Fibroblast of skin of left quadriceps (primary cell): ENCODE results near the gene RALGPS2.
"Not testable (repeated sequence)": the region's sequence is repeated elsewhere in the genome, so short reads cannot be mapped to it uniquely, and the experiment has no call there.

ENCODE experiments used
- DNase-seq, 2 experiments: peaks; one replicate each; pipeline ENCODE4 v3.0.0-alpha.2; 2013; ENCODE audit warnings: low read depth in 2 of 2

Gene RALGPS2

DNA sequence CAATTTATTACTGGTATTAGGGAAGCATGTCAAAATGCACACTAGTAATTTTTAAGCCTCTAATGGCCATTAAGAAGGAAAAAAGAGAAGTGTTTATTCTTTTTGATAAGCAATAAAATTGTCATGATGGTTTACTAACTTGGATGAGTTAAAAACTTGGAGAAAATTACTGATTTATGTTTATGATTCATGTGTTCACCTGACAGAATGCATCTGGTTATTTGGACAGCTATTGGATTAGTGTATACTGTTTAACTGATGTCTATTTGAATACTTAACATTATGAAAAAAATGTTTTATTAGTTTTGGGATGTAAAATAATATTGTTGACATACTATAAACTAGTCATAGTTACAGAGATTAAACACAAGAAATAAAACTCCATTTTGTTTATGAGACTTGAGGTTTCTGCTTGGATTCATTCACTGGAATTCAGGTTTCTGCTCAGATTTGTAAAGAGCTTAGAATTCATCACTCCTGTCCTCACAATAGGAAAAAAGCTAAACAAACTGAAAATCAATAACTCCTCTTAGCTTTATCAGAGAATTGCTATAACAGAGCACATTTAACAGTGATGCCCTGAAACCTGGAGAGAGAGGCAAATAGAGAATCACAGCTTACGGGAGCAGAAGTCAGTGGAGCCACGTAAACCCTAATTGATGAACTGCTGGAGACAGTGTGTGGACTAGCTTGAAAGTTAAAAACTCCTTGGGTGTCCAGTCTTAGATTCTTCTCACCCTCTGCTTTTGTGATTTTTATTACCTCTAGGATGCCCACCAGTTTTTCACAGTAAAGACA, 56.7 kb downstream of the RALGPS2 start:
- no peak for DNase-seq

GRCh38 chr1:178784131-178784536, 59.1 kb downstream of the RALGPS2 start:
- DNase-seq, result no peak

DNA sequence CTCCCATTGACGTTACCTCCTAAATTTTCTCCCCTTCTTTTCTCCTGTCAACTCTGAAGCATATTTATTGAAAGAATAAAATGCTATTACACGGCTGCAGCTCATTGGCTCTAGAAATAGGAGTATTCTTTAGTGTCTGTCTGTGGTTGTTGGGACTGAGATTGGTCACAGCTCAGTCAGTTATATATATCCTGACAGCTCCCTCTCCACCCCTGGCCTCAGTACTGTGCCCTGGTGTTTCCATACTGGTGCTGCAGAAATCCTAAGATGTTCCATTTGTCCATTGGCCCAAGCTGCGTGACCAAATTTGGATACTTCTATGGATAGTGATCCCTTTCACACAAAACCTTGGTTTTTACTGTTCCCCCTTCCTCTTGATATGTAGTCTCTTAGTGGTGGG, 67.3 kb downstream of the RALGPS2 start:
- DNase-seq, result no peak

DNA sequence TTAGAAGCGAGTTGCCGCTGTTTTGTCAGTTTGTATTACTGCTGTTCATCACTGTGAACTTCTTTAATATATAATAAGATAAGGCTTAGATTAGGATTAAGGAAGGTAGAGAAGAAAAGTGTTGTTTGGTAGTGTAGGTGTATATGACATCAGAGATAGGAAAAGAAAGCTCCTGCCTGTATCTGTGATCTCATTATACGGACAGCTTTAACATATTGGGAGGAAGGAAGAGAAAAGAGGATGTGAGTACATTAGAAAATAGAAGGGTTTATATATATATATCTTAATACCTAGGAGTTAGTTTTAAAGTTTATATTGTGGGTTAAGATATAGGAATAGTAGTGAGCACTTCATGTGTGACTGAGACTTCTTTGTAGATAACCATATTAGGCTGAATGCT, 71.0 kb downstream of the RALGPS2 start:
- no peak for DNase-seq

DNA sequence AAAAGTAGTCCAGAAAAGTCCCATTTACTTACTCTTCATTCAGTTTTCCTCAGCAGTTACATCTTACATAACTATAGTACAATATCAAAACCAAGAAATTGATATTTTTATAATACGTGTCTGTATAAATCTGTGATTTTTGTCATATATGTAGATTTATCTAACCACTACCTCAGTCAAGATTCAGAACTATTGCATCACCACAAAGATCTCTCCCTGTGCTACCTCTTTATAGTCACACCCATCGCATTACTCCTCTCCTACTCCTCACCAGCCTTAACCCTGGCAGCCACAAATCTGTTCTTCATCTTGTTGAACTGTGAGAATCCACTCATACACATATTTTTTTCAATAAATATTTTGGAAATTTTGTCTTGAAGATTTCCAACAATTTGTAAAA, 72.5 kb downstream of the RALGPS2 start:
- no peak for DNase-seq

DNA sequence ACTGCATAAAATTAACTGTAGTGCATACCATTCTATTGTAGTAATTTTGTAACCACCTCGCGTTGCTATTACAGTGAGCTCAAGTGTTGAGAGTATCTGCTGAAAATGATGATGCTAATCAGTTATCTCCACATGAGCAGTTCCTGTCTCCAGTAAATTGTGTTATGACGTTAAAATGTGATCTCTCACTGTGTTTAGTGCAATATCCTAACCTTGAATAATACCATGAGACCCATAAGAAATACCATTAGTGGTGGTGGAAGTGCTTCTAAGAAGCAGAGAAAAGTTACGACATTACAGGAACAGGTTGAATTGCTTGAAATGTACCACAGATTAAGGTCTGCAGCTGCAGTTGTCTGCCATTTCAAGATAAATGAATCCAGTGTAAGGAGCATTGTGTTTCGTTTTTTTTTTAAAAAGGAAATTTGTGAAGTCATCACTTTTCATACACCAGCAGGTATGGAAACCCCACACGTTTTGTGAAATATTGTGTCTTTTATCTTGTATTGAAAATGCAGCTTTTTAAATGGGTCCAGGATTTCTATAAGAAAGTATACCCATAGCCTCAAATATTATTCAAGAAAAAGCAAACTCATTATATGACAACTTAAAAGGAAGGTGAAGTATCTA, 73.3 kb downstream of the RALGPS2 start:
- DNase-seq, result no peak

DNA sequence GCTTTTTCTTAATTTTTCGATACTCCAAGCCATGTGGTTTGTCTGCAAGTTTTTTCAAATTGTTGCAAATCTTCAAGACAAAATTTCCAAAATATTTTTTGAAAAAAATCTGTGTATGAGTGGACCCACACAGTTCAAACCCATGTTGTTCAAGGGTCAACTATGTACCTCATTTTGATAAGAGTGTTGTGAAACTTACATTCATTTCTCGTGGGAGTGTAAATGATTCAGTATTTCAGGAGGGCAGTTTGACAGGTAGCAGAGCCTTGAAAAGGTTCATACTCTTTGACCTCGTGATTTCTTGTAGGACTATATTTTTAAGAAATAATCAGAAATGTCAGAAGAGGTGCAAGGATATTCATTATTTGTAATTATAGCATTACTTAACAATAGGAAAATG, 77.8 kb downstream of the RALGPS2 start:
- DNase-seq, result no peak

GRCh38 chr1:178806665-178807300, 81.7 kb downstream of the RALGPS2 start:
- no peak for DNase-seq

GRCh38 chr1:178808529-178808928, 83.5 kb downstream of the RALGPS2 start:
- DNase-seq, result no peak

DNA sequence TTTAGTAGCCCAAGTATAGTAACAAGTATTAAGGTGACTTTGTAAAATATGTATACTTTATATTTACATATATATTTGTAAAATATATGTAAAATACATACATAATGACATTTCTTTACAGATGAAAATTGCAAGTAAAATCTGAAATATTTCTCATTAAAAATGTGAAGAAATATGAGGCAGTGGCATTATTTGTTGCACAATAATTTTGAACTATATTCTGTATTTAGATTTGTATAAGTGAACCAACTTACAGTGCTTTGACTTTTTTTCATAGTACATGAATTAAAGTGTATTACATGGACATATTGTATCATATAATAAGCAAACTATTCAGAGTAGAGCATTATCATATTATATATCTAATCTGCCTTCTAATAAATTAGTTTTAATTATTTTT, 85.5 kb downstream of the RALGPS2 start:
- DNase-seq, result no peak

DNA sequence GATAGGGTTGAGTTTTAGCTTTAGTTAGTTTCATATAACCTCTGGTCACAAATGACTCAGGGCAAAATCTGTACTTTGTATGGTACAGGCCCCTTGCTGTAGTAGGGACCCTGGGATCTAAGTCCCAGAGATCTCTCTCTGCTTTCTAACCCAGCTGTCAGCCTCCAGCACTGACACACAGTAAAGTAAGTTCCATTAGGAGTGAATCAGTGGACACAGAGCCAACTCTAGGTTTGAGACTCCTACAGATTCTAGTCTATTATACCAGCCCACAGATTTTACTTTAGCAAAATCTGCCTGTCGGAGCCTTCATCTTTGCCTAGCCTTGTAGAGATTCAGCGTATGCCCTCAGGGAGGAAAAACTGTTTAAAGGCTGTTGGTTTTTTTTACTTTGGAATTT, 93.4 kb downstream of the RALGPS2 start:
- DNase-seq, result peak; percentile 5 to 6

GRCh38 chr1:178819123-178819522, 94.1 kb downstream of the RALGPS2 start:
- no peak for DNase-seq

- DNase-seq, result no peak
Observed at GRCh38 chr1:178821134-178821866, 96.3 kb downstream of the RALGPS2 start.

DNA sequence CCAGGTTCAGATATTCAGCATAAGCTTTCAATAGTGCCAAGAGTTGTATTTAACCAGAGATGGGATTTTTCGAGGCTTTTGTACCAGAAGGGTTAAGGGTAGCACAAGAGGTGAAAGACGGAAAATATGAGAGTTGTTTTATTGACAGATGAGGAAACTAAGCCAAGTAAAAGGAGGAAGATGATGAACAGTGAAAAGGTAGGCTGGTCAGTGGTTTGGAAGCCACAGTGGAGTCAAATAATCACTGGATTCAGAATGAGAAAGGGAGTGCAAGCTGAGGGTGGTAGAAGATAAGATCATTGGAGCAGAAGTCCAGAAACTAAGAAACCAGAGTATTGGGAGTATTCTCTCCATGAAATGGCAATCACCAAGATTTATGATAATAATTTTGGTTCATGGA, 100.1 kb downstream of the RALGPS2 start:
- no peak for DNase-seq

GRCh38 chr1:178844436-178844835, 119.4 kb downstream of the RALGPS2 start:
- no peak for DNase-seq

GRCh38 chr1:178846306-178846705, 121.3 kb downstream of the RALGPS2 start:
- DNase-seq, result no peak

GRCh38 chr1:178847396-178847849, 122.4 kb downstream of the RALGPS2 start:
- peak; percentile 20 for DNase-seq

DNA sequence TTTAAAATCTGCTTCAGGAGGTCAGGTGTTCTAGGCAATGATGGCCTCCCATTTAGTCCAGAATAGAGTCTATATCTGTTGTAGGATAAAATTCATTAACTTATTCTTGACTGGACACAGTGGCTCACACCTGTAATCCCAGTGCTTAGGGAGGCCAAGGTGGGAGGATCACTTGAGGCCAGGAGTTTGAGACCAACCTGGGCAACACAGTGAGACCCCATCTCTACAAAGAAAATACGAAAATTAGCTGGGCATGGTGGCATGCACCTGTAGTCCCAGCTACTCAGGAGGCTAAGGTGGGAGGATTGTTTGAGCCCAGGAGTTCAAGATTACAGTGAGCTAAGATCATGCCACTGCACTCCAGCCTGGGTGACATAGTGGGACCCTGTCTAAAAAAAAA, 122.9 kb downstream of the RALGPS2 start:
- DNase-seq, result not testable (repeated sequence)

DNA sequence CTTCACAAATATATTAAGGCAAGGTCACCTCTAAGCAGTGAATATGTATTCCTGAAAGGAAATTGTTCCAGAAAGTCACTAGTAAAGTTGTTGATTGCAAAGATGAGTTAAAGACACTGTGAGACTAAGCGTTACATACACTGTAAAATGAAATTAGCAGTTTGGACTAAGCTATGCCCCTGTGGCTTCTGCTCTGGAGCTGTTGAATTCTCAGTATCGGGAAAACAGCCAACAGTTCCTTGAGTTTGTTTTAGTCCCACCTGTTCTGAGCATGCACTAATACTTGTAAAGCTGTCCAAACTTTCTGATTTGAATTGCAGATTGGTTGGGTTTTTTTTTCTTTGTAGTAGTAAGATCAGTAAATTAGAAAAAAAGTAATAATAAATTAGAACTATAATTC, 124.9 kb downstream of the RALGPS2 start:
- no peak for DNase-seq

GRCh38 chr1:178857126-178857525, 132.1 kb downstream of the RALGPS2 start:
- no peak for DNase-seq

DNA sequence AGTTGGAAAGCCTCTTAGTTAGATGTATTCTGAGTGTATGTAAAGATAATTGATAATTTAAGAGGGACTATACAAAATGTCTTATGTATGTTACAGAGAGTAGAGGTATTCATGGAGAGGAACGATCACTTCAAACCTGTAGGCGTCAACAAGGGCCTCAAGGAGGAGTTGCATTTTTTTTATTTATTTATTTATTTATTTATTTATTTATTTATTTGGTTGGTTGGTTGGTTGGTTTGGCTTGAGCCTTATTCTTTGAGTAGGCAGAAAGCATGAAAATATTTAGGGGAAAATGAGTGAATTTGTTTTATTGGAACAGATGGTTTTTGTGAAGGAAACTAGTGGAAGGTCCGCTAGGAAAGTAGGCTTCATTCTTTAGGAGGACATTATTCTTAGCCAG, 137.4 kb downstream of the RALGPS2 start:
- DNase-seq, result no peak

- DNase-seq, result no peak
Observed at GRCh38 chr1:178862864-178863263, 137.8 kb downstream of the RALGPS2 start.
